Measurements from ENCODE around the gene C1orf21. TPM values are rescaled to one million over a fixed set of nuclear protein-coding genes. Genes with fewer than 3 reads are reported as not detected.

The C1orf21 gene
- total RNA-seq, 1 donor from 2014 or later = 4.1 TPM

DNA sequence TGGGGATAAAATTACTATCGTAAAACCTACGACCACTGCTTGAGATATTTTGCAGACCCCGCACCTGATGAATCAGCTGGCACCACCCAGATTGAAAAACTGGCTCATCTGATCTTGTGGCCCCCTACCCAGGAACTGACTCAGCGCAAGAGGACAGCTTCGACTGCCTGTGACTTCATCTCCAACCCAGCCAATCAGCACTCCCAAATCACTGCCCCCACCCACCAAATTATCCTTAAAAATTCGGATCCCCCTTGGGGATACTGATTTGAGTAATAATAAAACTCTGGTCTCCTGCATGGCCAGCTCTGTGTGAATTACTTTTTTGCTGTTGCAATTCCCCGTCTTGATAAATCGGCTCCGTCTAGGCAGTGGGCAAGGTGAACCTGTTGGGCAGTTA, 286.5 kb downstream of the C1orf21 start:
- H3K36me3 Mint-ChIP-seq (ENCODE audit: low read depth) = no peaks in the 10 kb centered on the region
- no peaks in the 10 kb centered on the region for H3K4me1 Mint-ChIP-seq (ENCODE audit: low read depth)
- intact Hi-C loops (cut with micrococcal nuclease) = no loop called here
- peaks cover 23% of the 10 kb centered on the region for H3K27me3 Mint-ChIP-seq (ENCODE audit: insufficient read depth)
- DNase-seq (ENCODE audit: low spot score) = no peak
- no peaks in the 10 kb centered on the region for H3K9me3 Mint-ChIP-seq
- H3K4me3 Mint-ChIP-seq = no peak overlapping the region
- H3K27ac Mint-ChIP-seq = no peak overlapping the region

- intact Hi-C loops (cut with micrococcal nuclease) = no loop called here
- no peak for DNase-seq (ENCODE audit: low spot score)
- H3K4me1 Mint-ChIP-seq (ENCODE audit: low read depth) = no peaks in the 10 kb centered on the region
- no peak overlapping the region for H3K4me3 Mint-ChIP-seq
- peaks cover 21% of the 10 kb centered on the region for H3K27me3 Mint-ChIP-seq (ENCODE audit: insufficient read depth)
- no peaks in the 10 kb centered on the region for H3K36me3 Mint-ChIP-seq (ENCODE audit: low read depth)
- no peak overlapping the region for H3K27ac Mint-ChIP-seq
- H3K9me3 Mint-ChIP-seq = peaks cover 13% of the 10 kb centered on the region
Measured at GRCh38 chr1:184677344-184677743, 290.5 kb downstream of the C1orf21 start.
